NCI-H1417 treated with DMSO at 0.1 percent for 48 hours (cell line): Measurements from ENCODE around the gene TMEM191C.
"Not testable (repeated sequence)": the region's sequence is repeated elsewhere in the genome, so short reads cannot be mapped to it uniquely, and the experiment has no call there.

Experiments used
- DNase-seq: peaks from one replicate; lab custom pipeline; 2025; lab: John Stamatoyannopoulos, UW

TMEM191C gene

GRCh38 chr22:21446128-21446826 lies 20.9 kb upstream of the TMEM191C start:
- no peak for DNase-seq

DNA sequence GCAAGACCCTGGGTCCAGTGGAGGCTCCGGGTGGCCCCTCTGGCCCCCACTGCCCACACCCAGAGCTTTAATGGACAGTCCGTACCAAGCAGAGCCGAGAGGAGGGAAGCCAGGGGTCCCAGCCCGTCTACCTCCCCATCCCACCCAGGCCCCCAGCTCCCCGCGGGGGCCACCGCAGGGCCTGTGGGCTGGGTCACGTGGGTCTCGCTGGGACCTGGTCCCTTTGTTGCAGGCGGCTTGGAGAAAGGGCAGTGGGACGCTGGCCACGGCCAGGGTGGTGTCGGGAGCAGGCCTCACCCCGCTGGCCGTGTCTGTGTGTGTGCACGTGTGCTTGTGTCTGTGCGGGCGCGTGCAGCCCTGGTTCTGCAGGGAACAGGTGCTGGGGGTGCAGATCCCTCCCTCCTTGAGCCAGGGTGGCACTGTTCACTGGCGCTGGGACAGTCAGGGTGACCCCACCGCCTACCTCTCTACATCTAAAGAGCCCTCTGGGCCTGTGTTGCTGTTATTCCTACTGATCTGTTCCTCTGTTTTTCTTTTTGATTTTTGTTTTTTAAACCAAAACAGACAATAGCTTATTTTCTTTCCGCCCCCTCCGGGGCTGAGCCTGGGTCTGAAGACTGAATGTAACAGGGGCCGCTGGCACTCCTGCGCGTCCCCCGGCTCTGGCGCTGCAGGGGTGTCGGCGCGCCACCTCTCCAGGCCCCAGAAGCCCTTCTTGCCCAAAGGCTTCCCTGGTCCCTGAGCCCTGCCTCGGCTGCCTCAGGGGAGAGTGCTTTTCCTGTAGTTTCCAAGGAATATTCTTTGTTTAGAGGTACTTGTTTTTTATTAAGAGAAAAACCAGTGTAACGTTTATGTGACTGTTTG lies 20.1 kb upstream of the TMEM191C start:
- no peak for DNase-seq

DNA sequence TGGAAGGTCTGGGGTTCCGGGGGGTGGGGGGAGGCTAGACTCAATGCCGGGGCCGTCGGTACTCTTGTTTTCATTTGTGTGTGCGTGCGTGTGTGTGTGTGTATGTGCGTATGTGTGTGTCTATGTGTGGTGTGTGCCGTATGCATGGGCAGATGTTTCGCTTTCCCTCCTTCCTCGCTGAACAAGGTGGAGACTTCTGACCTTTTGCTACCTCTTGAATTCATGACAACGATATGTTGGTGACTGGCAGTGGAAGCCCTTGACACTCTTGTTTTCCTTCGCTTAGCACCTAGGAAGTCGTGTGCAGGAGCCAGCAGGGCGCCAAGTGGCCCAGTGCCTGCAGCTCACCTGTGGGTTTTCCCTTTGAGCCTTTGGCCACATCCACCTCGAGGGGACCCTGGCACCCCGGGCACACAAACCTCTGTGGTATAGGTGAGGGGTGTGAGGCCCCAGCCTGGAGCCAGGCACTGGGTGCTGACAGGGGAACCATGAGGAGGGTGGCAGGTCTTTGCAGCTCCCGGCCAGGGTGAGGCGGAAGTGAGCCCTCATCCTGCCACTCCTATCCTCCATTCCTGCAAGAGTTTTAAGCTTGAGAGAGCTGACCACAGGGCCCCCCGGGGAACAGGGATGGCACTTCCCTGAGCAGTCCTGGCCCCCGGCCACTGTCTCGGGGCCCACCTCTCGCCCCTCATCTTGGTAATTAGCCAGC lies 19.3 kb upstream of the TMEM191C start:
- DNase-seq = no peak

DNA sequence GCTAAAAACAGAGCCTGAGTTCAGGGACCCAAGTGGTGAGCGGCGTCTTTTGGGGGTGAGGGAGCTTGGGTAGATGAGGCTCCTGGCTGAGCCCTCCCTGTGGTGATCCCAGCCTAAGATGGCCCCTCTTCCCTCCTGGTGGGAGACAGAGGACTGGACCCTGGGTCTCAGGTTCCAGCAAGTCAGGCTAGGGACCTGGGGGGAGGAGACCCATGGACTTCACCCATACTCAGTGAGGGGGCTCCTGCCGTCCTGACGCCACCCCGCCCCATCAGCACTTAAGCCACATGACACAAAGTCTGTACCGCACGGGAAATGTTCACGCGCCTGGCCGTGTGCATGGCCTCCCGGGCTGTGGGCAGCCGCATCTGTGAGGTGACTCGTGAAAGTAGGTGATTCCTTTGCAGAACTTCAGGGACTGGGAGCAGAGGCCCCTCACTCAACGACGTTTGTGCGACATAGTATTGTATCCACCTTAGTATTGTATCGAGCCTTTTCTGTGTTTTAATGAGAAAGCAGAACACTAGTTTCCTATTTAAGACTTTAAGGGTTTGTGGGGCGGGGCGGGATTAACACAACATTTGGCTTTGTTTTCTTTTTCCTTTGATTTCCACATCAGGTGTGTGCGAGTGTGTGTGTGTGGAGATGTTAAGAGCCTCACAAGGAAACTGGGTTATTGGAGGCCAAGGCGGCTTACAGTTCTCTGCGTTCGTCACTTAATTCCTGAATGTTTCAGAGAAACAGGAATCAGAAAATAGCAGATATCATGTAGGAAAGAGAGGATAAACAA lies 18.4 kb upstream of the TMEM191C start:
- DNase-seq = no peak

- no peak for DNase-seq
Observed at GRCh38 chr22:21449531-21450319, 17.5 kb upstream of the TMEM191C start.

GRCh38 chr22:21450320-21450831 lies 16.8 kb upstream of the TMEM191C start:
- DNase-seq = no peak

- DNase-seq = no peak
Observed at GRCh38 chr22:21450858-21451353, 16.3 kb upstream of the TMEM191C start.

- DNase-seq = no peak
Observed at GRCh38 chr22:21451545-21452520, 15.4 kb upstream of the TMEM191C start.

DNA sequence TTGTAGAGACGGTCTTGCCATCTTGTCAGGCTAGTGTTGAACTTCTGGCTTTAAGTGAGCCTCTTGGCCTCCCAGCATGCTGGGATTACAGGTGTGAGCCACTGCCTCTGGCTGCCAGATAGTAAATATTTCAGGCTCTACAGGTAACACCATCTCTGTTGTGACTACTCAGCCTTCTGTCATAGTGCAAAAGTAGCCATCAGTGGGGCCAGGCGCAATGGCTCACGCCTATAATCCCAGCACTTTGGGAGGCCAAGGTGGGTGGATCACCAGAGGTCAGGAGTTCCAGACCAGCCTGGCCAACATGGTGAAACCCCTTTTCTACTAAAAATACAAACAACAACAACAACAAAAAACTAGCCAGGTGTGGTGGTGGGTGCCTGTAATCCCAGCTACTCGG lies 14.5 kb upstream of the TMEM191C start:
- DNase-seq = not testable (repeated sequence)

GRCh38 chr22:21454998-21455333 lies 12.2 kb upstream of the TMEM191C start:
- not testable (repeated sequence) for DNase-seq

DNA sequence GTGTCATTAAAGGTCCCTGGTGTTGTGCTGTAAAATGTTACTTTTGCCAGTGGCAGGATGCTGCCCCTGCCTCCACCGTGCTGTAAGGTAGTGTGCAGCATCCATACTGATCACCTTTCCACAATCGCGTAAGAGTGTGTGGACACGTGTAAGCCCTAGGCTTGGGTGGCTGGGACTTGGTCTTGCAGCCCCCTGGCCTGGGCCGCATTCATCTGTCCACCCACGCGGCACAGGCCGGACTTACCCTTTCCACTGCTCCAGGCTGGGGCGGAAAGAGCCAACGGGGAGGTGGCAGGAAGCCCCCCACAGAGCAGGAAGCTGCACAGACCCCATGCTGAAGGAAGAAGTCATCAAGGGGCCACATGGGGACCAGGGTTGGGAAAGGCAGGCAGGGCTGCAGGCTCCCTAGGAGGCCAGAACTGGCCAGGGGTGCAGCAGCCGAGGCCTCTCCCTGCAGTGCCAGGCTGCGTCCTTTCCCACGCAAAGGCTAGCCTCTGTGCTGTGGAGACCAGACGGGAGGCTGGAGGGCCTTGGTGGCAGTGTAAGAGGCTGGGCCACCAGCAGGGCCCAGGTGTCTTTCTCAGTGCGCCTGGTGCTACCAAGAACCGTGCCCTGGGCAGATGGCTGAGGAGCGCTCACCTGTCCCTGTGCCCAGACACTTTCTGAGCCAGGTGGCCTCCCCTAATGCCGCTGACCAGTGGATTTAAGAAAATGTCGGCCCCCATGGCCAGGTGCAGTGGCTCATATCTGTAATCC lies 11.7 kb upstream of the TMEM191C start:
- DNase-seq = no peak

GRCh38 chr22:21457023-21457787 lies 10.0 kb upstream of the TMEM191C start:
- DNase-seq = no peak

GRCh38 chr22:21462672-21463071 lies 4.5 kb upstream of the TMEM191C start:
- DNase-seq = not testable (repeated sequence)

DNA sequence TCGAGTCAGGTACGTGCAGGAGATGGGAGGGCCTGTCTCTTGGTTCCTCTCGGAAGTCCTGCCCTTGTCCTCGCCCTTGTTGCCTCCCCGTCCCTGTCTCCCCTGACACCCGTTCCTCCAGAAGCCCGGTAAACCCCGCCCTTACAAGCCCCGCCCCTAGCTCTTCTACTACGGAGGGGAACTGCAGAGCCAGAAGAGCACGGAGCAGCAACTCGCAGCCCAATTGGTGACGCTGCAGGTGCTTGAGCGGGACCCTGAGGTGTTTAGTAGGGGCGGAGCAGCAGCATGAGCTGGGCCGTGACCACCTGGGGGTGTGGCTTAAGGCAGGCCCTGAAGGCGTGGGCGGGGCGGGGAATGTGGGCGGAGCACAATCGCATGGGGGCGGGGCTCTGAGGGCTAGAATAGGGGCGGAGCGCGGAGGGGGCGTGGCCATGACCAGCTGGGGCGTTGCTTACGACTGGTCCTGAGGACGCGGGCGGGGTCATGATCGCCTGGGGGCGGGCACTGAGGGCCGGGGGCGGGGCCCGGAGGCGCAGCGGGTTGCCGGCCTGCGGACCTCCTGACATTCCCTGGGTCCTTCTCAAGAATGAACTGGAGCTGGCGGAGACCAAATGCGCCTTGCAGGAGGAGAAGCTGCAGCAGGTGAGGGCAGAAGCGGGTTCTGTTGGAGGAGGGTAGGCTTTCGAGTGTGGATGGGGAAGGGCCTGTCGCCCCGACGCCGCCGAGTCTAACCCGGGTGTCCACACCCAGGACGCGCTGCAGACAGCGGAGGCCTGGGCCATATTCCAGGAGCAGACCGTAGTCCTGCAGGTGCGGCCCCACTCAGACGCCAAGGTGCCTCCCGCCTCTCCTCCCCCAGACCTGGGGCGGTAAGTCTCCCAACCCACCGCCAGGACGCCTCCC lies 1.3 kb downstream of the TMEM191C start:
- DNase-seq = not testable (repeated sequence)

GRCh38 chr22:21469097-21469994 lies 2.2 kb downstream of the TMEM191C start:
- not testable (repeated sequence) for DNase-seq

- DNase-seq = not testable (repeated sequence)
Observed at GRCh38 chr22:21472984-21473383, 5.8 kb downstream of the TMEM191C start.
